Activated CD4-positive, alpha-beta T cell treated with anti-CD3 and anti-CD28 coated beads, Interleukin-2, amount 10 ng/mL, durations not matched to agents 7 days and 5 days (primary cell): ENCODE results near the gene KCNE1. TPM values are rescaled to one million over a fixed set of nuclear protein-coding genes. Genes with fewer than 3 reads are reported as not detected.

ENCODE experiments used
- CTCF ChIA-PET: fragments of 350-600 bp; sonication (Branson Sonifier 250); formaldehyde crosslinking; loops from one replicate; lab custom pipeline; 2021; ENCODE audit warnings: antibody characterized with exemption; lab: Charles Lee
- POLR2A ChIA-PET: fragments of 350-600 bp; sonication (Branson Sonifier 250); formaldehyde crosslinking; loops from one replicate; lab custom pipeline; 2021; ENCODE audit warnings: antibody characterized with exemption; lab: Charles Lee
- DNase-seq: peaks from one replicate; pipeline ENCODE4 v3.0.0-alpha.2; 2020
- H3K27ac Mint-ChIP-seq: one replicate; pipeline ENCODE4 v1.8.0; 2021; ENCODE audit warnings: mild to moderate bottlenecking, moderate library complexity, mixed read lengths
- H3K27me3 Mint-ChIP-seq: one replicate; pipeline ENCODE4 v1.8.0; 2021; ENCODE audit warnings: mixed read lengths
- H3K36me3 Mint-ChIP-seq: one replicate; pipeline ENCODE4 v1.8.0; 2021; ENCODE audit warnings: low read depth, mixed read lengths
- H3K4me1 Mint-ChIP-seq: one replicate; pipeline ENCODE4 v1.8.0; 2021; ENCODE audit warnings: mixed read lengths
- H3K4me3 Mint-ChIP-seq: one replicate; pipeline ENCODE4 v1.8.0; 2021; ENCODE audit warnings: mild to moderate bottlenecking, moderate library complexity, mixed read lengths
- H3K9me3 Mint-ChIP-seq: one replicate; pipeline ENCODE4 v1.8.0; 2021; ENCODE audit warnings: mixed read lengths
- total RNA-seq, 2 experiments: library from RNA; stranded (reverse); gene quantifications; one replicate each; pipeline ENCODE4 v1.2.3, GENCODE V29; 2021

KCNE1 gene
- total RNA-seq, 2 experiments from 2014 or later: 0.19 to 0.27 TPM

DNA sequence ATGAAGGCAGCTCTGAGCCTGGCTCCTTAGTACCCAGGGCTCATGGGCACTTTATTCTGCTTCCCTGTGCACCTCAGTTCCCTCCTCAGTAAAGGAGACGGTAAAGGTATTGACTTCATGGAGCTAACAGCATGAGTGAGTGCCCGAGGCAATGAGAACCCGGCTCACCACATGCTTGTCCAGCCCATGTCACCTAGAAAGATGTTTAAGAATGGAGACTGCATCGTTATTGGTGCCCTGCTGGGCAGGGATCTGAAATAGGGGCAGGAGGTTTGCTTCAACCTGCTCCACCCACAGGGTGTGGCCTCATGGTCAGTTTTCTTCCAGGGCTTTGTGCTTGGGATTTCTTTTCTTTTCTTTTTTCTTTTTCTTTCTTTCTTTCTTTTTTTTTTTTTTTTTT, 7.0 kb upstream of the KCNE1 start:
- ChIA-PET POLR2A (no interaction called here), CTCF (interaction anchor here (1.8 to 2.0 kb wide), 2 partner anchors 9 to 24 kb away, joined by 4 to 5 read pairs; no protein-coding TSS in a partner anchor)
- Mint-ChIP-seq H3K27ac (no peak overlapping the region), H3K9me3 (no peaks in the 10 kb centered on the region), H3K4me1 (peaks cover 15% of the 10 kb centered on the region), H3K4me3 (no peak overlapping the region), H3K36me3 (peaks cover 2% of the 10 kb centered on the region), H3K27me3 (no peaks in the 10 kb centered on the region)
- DNase-seq: no peak

- Mint-ChIP-seq H3K27me3 (no peaks in the 10 kb centered on the region), H3K4me1 (peaks cover 15% of the 10 kb centered on the region), H3K4me3 (no peak overlapping the region), H3K27ac (no peak overlapping the region), H3K9me3 (no peaks in the 10 kb centered on the region), H3K36me3 (peaks cover 2% of the 10 kb centered on the region)
- no peak for DNase-seq
- CTCF ChIA-PET: interaction anchor here (0.6 to 1.8 kb wide), 3 partner anchors 8 to 581 kb away, joined by 3 to 5 read pairs (median 3); no protein-coding TSS in a partner anchor
- POLR2A ChIA-PET: no interaction called here
Observed at GRCh38 chr21:34518301-34518700, 6.3 kb upstream of the KCNE1 start.

DNA sequence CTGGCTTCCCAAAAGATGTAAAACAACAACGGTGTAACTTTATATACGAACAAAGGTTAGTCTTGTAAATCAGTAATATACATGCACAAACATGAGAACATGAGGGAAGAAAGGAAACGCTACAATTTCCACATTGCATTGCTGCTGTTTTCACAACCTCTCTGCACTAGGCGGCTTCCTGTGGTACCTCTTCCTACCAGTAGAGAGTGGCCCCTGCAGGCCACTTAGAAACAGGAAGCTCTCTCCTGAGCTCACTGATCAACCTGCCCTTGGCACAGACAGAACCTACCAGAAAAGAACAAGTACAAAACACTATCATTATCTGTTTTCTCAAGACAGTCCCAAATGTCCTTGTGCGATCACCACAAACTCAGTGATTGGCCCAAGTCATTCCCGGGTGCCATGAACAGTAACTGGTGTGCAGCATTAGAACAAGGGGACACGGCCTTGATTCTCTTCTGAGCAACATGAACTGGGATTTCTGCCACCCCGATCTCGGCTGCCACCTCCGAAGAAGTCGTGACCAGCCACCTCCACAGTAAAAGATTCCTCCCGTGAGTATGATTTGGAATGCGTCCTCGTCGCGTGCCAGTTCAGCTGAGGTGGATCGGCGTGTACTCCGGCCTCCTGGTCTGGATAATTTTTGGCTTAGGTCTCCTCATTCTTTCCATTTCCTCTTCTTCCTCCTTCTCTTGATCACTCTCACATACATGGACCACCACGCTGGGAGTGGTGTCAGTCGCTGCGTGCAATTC, 5.7 kb upstream of the KCNE1 start:
- DNase-seq: peak; percentile 39
- ChIA-PET CTCF (interaction anchor here (0.8 to 1.8 kb wide), 2 partner anchors 7 to 8 kb away, joined by 3 to 5 read pairs; no protein-coding TSS in a partner anchor), POLR2A (no interaction called here)
- H3K27ac Mint-ChIP-seq: no peak overlapping the region
- peaks cover 15% of the 10 kb centered on the region for H3K4me1 Mint-ChIP-seq
- H3K36me3 Mint-ChIP-seq: peaks cover 2% of the 10 kb centered on the region
- no peaks in the 10 kb centered on the region for H3K27me3 Mint-ChIP-seq
- H3K9me3 Mint-ChIP-seq: no peaks in the 10 kb centered on the region
- H3K4me3 Mint-ChIP-seq: no peak overlapping the region

DNA sequence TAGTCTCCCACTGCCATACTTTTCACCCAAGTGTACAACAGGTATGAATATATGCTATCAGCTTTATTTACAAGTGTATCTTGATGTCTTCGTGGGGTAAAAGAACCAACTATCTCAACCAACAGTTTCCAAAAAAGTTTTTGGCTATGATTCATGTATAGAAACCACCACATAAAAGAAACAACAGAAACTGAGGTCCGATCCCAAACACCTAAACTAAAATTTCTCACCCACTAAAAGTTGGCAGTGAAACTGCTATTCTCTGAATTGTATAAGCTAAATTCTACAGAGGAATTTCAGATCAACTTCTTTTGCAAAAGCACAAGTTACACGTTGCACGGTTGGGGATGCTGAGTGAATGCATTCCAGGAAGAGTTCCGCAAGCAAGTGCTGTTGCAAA, 5.0 kb upstream of the KCNE1 start:
- H3K9me3 Mint-ChIP-seq: no peaks in the 10 kb centered on the region
- peaks cover 15% of the 10 kb centered on the region for H3K4me1 Mint-ChIP-seq
- H3K27ac Mint-ChIP-seq: no peak overlapping the region
- CTCF ChIA-PET: no interaction called here
- POLR2A ChIA-PET: interaction anchor here (0.5 kb wide), 1 partner anchor 646 kb away, joined by 5 read pairs; no protein-coding TSS in a partner anchor
- no peak overlapping the region for H3K4me3 Mint-ChIP-seq
- H3K27me3 Mint-ChIP-seq: no peaks in the 10 kb centered on the region
- H3K36me3 Mint-ChIP-seq: peaks cover 2% of the 10 kb centered on the region
- no peak for DNase-seq

- no peak for DNase-seq
- ChIA-PET CTCF (interaction anchor here (1.5 to 2.2 kb wide), 2 partner anchors 8 to 11 kb away, joined by 5 to 9 read pairs; no protein-coding TSS in a partner anchor), POLR2A (no interaction called here)
- Mint-ChIP-seq H3K36me3 (no peaks in the 10 kb centered on the region), H3K4me1 (peaks cover 15% of the 10 kb centered on the region), H3K4me3 (no peak overlapping the region), H3K9me3 (no peaks in the 10 kb centered on the region), H3K27me3 (no peaks in the 10 kb centered on the region), H3K27ac (no peak overlapping the region)
Observed at GRCh38 chr21:34514576-34515115, 2.6 kb upstream of the KCNE1 start.

GRCh38 chr21:34513129-34513675, 1.2 kb upstream of the KCNE1 start:
- Mint-ChIP-seq H3K4me3 (no peak overlapping the region), H3K9me3 (no peaks in the 10 kb centered on the region), H3K27me3 (no peaks in the 10 kb centered on the region), H3K27ac (no peak overlapping the region), H3K36me3 (no peaks in the 10 kb centered on the region), H3K4me1 (peaks cover 15% of the 10 kb centered on the region)
- DNase-seq: no peak
- CTCF ChIA-PET: no interaction called here
- POLR2A ChIA-PET: no interaction called here

GRCh38 chr21:34511181-34511580, 829 bp downstream of the KCNE1 start:
- CTCF ChIA-PET: interaction anchor here (1.1 to 1.7 kb wide), 5 partner anchors 8 to 91 kb away, joined by 3 to 6 read pairs (median 4); no protein-coding TSS in a partner anchor
- no peaks in the 10 kb centered on the region for H3K36me3 Mint-ChIP-seq
- POLR2A ChIA-PET: no interaction called here
- no peaks in the 10 kb centered on the region for H3K4me1 Mint-ChIP-seq
- no peaks in the 10 kb centered on the region for H3K27me3 Mint-ChIP-seq
- no peak overlapping the region for H3K4me3 Mint-ChIP-seq
- DNase-seq: no peak
- no peak overlapping the region for H3K27ac Mint-ChIP-seq
- H3K9me3 Mint-ChIP-seq: no peaks in the 10 kb centered on the region

GRCh38 chr21:34510148-34511142, 1.6 kb downstream of the KCNE1 start:
- no peaks in the 10 kb centered on the region for H3K27me3 Mint-ChIP-seq
- peak; percentile 28 for DNase-seq
- ChIA-PET POLR2A (no interaction called here), CTCF (interaction anchor here (1.1 to 1.7 kb wide), 5 partner anchors 8 to 92 kb away, joined by 3 to 6 read pairs (median 4); no protein-coding TSS in a partner anchor)
- H3K9me3 Mint-ChIP-seq: no peaks in the 10 kb centered on the region
- no peak overlapping the region for H3K4me3 Mint-ChIP-seq
- H3K27ac Mint-ChIP-seq: no peak overlapping the region
- no peaks in the 10 kb centered on the region for H3K36me3 Mint-ChIP-seq
- no peaks in the 10 kb centered on the region for H3K4me1 Mint-ChIP-seq

GRCh38 chr21:34509151-34509550, 2.9 kb downstream of the KCNE1 start:
- Mint-ChIP-seq H3K27ac (no peak overlapping the region), H3K36me3 (no peaks in the 10 kb centered on the region), H3K4me3 (no peak overlapping the region), H3K27me3 (peaks cover 2% of the 10 kb centered on the region), H3K4me1 (no peaks in the 10 kb centered on the region), H3K9me3 (no peaks in the 10 kb centered on the region)
- no peak for DNase-seq
- CTCF ChIA-PET: interaction anchor here (1.1 kb wide), 1 partner anchor 9 kb away, joined by 3 read pairs; no protein-coding TSS in a partner anchor
- POLR2A ChIA-PET: no interaction called here

DNA sequence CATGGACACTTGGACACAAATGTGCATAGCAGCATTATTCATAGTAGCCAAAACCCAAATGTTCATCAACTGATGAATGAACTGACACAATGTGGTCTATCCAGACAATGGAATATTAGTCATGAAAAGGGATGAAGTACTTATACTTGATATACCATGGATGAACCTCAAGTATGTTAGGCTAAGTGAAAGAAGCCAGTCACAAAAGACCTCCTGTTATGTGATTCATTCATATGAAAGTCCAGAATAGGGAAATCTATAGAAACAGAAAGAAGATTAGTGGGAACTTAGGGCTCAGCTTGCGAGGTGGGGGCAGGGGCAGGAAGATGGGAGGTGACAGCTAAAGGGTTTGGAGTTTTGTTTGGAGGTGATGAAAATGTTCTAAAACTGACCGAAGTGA, 7.4 kb downstream of the KCNE1 start:
- POLR2A ChIA-PET: no interaction called here
- Mint-ChIP-seq H3K27ac (no peak overlapping the region), H3K4me1 (no peaks in the 10 kb centered on the region), H3K36me3 (no peaks in the 10 kb centered on the region), H3K4me3 (no peak overlapping the region), H3K27me3 (peaks cover 4% of the 10 kb centered on the region), H3K9me3 (no peaks in the 10 kb centered on the region)
- DNase-seq: no peak
- CTCF ChIA-PET: no interaction called here

- H3K27me3 Mint-ChIP-seq: peaks cover 4% of the 10 kb centered on the region
- no peak overlapping the region for H3K27ac Mint-ChIP-seq
- DNase-seq: no peak
- H3K36me3 Mint-ChIP-seq: no peaks in the 10 kb centered on the region
- POLR2A ChIA-PET: no interaction called here
- no peaks in the 10 kb centered on the region for H3K4me1 Mint-ChIP-seq
- H3K9me3 Mint-ChIP-seq: peaks cover 5% of the 10 kb centered on the region
- H3K4me3 Mint-ChIP-seq: no peak overlapping the region
- CTCF ChIA-PET: interaction anchor here (1.0 kb wide), 1 partner anchor 13 kb away, joined by 3 read pairs; no protein-coding TSS in a partner anchor
Observed at GRCh38 chr21:34502480-34503106, 9.4 kb downstream of the KCNE1 start.

GRCh38 chr21:34501716-34502115, 10.3 kb downstream of the KCNE1 start:
- Mint-ChIP-seq H3K27ac (no peak overlapping the region), H3K4me3 (no peak overlapping the region), H3K9me3 (peaks cover 5% of the 10 kb centered on the region), H3K27me3 (peaks cover 4% of the 10 kb centered on the region), H3K36me3 (no peaks in the 10 kb centered on the region), H3K4me1 (no peaks in the 10 kb centered on the region)
- CTCF ChIA-PET: interaction anchor here (1.0 kb wide), 1 partner anchor 14 kb away, joined by 3 read pairs; no protein-coding TSS in a partner anchor
- DNase-seq: no peak
- POLR2A ChIA-PET: no interaction called here
